ENCODE results near the gene KRTAP12-3.
"Not testable (repeated sequence)": the region's sequence is repeated elsewhere in the genome, so short reads cannot be mapped to it uniquely, and the experiment has no call there.

Gene KRTAP12-3

DNA sequence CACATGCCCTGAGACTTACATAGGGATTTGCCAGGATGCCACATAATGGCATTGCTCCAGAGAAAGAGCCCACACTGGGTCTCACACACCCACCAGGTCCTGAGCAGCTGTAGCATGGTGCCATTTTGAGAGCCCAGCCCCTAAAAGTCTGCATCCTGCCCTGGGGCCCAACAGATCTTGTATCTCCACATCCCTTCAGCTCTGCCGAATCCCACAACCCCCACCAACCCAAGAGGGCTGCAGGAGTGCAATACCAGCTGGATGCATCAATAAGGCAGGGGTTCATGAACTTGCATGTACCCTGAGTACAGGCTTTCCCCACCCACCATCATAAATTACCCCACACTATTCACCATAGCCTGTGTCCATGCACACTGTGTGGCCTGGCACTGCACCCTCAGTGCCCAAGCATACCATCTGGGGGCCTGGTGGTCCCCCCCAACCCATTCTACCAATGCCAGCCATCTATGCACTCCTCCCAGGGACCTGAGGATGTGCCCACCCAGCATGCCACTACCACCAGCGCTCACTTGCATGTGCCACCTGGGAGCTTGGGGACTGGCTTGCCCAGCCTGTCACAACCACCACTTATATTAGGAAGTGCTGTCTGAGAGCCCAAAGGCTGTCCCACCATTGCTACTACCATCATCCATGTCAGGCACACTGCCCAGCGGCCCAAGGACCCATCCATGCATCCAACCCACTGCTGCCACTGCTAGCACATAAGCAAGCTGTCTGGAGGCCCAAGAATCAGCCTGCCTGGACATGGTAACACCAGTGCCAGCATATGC is 13.1 kb downstream of the KRTAP12-3 start:
- DNase-seq: no peak
- in situ Hi-C loops (cut with HindIII; ENCODE audit: low pct_ligation_motif_present, low pct_unique_long_range_greater_than_20kb, low sequenced_read_pairs): no loop called here

DNA sequence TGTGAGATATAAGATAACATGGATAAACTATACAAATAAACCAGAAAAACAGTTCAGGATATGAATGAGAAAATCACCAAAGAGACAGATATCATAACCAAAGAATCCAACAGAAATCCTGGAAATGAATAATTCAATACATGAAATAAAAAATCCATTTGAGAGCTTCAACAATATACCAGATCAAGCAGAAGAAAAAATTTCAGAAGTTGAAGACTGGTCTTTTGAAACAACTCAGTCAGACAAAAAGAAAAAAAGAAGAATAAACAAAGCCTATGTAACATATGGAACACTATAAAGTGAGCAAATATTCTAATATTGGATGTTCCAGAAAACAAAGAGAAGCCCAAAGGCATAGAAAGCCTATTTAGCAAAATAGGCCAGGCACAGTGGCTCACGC is 14.2 kb downstream of the KRTAP12-3 start:
- no peak for DNase-seq
- in situ Hi-C loops (cut with HindIII; ENCODE audit: low pct_ligation_motif_present, low pct_unique_long_range_greater_than_20kb, low sequenced_read_pairs): no loop called here

DNA sequence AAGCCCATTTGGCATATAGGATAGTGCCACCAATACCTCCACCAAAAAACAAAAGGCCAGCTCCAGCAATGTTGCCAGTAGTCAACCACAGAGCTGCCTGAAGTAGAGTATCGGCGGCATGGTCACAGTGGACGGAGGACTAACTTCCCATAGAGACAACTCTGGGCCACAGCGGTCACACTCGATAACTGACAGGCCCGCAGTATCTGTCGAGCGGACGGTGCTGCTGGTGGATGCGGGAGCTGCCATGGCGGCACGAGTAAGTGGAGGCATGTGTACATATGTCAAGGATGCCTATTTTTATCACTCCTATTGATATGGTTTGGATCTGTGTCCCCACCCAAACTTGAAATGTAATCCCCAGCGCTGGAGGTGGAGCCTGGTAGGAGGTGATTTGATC is 20.1 kb downstream of the KRTAP12-3 start:
- DNase-seq: no peak
- in situ Hi-C loops (cut with HindIII; ENCODE audit: low pct_ligation_motif_present, low pct_unique_long_range_greater_than_20kb, low sequenced_read_pairs): no loop called here

DNA sequence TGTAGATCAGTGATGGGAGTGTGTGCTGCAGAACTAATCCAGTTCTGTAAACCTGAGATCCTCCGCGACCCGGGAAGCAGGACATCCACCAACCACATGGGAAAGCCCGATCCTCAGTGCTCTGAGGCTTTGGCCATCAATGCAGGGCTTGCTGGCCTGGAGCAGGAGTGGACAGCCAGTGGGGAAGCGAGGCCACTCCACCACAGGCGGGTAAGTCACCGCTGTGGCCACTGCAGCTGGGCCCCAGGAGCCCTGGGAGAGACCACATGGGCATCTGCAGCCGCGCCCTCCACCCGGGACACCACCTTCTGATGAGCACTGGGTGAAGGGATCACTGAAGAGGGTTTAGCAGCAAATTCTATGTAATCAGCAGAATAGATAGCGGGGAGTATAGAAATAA is 23.4 kb downstream of the KRTAP12-3 start:
- no peak for DNase-seq
- in situ Hi-C loops (cut with HindIII; ENCODE audit: low pct_ligation_motif_present, low pct_unique_long_range_greater_than_20kb, low sequenced_read_pairs): no loop called here

DNA sequence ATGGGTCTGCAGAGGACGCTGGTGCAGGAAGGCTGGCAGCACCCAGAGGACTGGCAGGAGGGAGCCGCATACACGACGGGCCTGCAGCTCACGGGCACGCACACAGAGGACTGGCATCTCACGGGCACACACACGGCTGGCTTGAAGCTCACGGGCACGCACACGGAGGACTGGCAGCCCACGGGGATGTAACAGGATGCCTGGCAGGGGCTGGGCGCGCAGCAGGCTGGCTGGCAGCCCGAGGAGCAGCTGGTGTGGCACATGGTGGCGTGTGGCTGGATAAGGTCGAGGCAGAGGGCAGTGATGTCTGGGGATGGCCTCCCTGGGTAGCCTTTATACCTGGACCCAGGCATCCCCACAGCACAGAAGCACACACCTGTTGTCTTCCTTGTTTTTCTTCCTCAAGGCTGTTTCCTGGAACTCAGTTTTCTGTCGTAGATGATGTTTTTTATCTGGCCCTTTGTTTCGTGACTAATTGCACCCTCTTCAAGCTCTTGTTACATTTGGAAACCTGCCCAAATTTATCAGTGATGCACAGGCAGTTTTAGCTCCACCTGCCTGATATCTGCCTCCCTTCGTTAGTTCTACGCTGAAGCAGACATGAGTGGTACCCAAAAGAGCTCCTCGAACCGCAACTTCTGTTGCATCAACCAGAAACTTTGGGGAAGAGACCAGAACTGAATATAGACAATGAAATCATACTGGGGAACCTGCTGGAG is 24.3 kb downstream of the KRTAP12-3 start, which contains the start of gene KRTAP12-1:
Gene KRTAP12-1 (minus strand): TSS at position 303 of the 719 bp plus-strand sequence. CDS start 40 bp downstream, at position 263.
- in situ Hi-C loops (cut with HindIII; ENCODE audit: low pct_ligation_motif_present, low pct_unique_long_range_greater_than_20kb, low sequenced_read_pairs): no loop called here
- no peak for DNase-seq

DNA sequence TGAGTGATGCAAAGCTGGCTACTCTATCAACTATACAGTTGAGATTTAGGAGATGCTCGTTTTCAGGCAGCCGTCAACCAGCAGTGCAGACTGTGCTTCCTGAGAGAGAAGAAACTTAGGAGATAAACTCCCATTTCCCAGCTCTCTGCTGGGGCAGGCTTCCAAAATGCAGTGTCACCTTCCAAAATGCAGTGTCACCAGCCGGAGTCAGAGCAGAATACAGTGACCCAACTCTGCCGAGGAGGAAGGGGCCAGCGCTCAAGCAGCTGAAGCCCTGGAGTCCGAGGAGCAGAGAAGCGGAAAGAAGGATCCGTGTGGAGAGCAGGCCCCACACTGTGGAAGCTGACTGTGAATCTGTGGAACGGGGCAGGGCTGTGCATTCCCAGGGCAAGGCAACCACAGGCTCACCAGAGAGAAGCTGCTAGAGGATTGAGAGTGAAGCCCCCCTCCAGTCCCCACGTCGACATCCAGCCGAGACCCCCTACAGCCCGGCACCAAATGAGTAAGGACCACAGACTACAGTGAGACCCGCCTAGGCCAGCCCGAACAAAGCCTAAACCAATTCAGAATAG is 24.9 kb downstream of the KRTAP12-3 start:
- in situ Hi-C loops (cut with HindIII; ENCODE audit: low pct_ligation_motif_present, low pct_unique_long_range_greater_than_20kb, low sequenced_read_pairs): no loop called here
- DNase-seq: no peak

DNA sequence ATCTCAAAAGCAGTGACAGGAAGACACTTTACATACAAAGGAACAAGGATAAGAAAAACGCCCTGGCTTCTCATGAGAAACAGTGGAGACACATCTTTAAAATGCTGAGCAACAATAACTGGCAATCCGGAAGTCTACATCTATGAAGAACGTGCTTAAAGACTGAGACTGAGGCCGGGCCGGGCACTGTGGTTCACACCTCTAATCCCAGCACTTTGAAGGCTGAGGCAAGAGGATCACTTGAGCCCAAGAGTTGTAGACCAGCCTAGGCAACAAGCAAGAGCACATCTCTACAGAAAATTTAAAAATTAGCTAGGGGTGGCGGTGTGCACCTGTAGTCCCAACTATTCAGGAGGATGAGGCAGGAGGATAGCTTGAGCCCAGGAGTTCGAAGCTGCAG is 26.3 kb downstream of the KRTAP12-3 start:
- no peak for DNase-seq
- in situ Hi-C loops (cut with HindIII; ENCODE audit: low pct_ligation_motif_present, low pct_unique_long_range_greater_than_20kb, low sequenced_read_pairs): no loop called here

DNA sequence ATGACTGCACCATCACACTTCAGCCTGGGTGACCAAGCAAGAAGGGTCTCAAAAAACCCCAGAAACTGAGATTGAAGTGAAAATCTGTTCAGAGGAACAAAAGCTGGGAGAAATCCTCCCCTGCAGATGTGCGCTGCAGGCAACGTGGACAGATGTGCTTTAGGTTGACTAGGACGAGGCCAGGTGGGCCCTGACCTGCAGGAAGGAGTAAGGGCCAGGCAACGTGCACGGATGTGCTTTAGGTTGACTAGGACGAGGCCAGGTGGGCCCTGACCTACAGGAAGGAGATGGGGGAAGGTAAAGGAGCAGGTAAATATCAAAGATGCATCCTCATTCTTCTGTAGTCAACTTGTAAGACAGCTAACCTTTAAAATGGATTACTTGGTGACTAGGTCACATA is 26.8 kb downstream of the KRTAP12-3 start:
- in situ Hi-C loops (cut with HindIII; ENCODE audit: low pct_ligation_motif_present, low pct_unique_long_range_greater_than_20kb, low sequenced_read_pairs): no loop called here
- no peak for DNase-seq

DNA sequence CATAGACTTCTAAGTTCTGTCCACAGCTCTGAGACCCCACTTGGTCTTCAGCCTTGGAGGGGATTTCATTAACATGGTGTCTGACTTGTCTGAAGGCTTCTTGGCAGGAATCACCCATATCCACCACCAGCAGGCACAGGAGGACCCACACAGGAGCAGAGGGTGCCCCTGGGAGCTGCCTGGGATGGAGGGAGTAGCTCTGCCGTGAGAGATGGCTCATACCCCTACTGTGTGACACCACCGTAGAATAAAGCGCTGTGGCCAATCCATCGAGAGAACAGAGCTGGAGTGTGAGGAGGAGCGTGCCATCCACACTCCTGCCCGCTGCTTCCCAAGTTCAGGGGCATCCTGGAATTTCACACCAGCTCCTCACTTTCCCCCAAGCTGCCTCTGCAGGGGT is 27.3 kb downstream of the KRTAP12-3 start:
- DNase-seq; in situ Hi-C loops (cut with HindIII; ENCODE audit: low pct_ligation_motif_present, low pct_unique_long_range_greater_than_20kb, low sequenced_read_pairs): not testable (repeated sequence)

DNA sequence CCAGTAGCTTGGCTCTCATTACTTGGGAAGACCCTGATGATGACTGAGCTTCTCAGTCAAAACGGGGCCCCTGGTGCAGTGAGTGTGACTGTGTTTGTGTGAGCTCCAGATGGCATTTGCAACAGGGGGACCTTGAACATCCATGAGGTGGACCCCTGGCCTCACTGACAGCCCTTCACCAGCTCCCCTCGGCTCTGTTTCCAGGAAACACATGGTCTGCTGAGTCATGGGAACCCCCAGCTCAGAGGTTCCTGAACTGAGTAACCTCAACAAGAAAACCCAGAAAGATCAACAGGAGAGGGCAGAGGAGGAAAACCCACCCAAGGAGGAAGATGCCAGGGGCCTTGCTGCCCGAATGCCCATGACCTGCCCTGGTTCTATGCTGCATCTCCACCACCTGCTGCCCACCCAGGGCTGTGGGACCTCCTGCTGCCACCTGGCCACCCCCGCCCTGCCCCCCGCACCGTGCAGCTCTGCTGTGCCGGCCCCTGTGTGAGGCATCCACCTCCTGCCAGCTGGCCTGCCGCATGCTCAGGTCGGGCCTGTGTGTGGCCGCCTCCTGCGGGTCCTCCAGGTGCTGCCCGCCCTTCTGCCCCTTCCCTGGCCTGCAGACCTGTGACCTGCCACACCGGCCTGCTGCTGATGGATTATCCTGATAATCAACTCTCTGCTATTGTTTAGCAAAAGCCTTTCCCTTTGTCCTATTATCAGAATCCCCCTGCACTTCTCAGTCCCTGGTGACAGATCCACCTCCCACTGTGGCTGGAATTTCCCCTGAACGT is 28.5 kb downstream of the KRTAP12-3 start:
- in situ Hi-C loops (cut with HindIII; ENCODE audit: low pct_ligation_motif_present, low pct_unique_long_range_greater_than_20kb, low sequenced_read_pairs): no loop called here
- DNase-seq: no peak

DNA sequence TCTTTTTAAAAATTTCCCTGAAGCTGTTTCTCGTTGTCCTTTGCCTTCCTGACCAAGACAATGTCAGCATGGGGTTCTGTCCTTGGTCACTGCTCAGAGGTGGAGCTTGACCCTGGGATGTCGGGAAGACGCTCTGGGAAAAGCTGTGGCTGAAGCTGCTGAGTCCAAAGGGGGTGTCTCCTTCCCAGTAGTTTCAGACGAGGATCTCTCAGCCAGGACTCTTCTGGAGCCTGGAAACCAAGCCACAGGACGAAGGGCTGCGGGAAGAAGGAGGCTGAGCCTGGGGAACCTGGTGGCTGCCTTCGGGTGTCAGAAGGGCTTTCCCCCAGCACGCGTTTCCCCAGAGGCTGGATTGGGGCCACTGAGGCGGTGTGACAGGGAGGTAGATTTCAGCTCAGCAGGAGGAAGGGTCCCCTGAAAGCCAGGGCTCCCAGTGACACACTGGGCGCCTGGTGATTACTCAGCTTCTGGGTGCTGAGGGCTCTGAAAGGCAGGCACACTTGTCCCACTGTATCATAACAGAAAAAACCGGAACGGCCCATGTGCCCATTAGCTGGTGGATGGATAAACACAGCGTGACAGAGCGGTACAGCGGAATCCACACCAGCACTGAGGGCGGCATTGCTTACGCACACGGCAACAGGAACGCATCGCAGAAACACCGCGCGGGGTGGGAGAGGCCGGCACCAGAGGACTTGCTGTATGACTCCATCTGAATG is 29.3 kb downstream of the KRTAP12-3 start:
- no peak for DNase-seq
- in situ Hi-C loops (cut with HindIII; ENCODE audit: low pct_ligation_motif_present, low pct_unique_long_range_greater_than_20kb, low sequenced_read_pairs): no loop called here

DNA sequence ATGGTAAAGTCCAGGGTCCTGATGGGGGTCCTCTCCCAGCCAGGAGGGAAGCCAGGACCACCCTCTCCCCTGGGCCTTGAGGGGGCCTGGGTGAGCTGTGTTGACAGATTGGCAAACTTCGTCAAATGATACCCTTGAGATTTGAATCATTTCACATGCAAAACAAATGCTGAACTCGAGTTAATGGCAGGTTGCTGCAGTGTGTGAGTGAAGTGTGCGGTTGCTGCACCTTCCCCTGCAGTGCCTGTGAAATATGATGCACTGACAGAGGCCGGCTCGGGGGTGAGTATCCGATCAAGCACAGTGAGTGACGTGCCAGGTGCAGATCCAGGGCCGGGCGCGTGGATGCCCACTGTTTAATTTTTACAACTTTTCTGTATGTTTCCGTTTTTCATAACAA is 29.9 kb downstream of the KRTAP12-3 start:
- in situ Hi-C loops (cut with HindIII; ENCODE audit: low pct_ligation_motif_present, low pct_unique_long_range_greater_than_20kb, low sequenced_read_pairs): no loop called here
- no peak for DNase-seq

DNA sequence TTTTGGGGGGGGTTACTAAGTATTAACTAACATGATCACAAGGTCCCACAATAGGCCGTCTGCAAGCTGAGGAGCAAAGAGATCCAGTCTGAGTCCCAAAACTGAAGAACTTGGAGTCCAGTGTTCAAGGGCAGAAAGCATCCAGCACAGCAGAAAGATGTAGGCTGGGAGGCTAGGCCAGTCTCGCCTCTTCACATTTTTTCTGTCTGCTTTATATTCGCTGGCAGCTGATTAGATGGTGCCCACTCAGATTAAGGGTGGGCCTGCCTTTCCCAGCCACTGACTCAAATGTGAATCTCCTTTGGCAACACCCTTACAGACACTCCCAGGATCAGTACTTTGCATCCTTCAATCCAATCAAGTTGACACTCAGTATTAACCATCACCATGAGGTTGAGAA is 32.0 kb downstream of the KRTAP12-3 start:
- DNase-seq; in situ Hi-C loops (cut with HindIII; ENCODE audit: low pct_ligation_motif_present, low pct_unique_long_range_greater_than_20kb, low sequenced_read_pairs): not testable (repeated sequence)

DNA sequence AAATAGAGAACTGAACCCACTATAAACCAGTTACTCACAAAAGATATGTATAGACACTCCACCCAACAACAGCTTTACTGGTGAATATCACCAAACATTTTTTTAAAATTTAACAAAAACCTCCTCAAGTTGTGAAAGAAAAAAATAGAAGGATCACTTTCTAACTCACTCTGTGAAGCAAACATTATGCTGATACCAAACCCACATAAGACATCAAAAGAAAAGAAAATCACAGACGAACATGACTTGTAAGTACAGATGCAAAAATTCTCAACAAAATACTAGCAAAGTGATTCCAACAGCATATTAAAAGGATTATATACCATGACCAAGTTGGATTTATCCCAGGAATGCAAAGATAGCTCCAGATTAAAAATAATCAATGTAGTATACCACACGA is 34.0 kb downstream of the KRTAP12-3 start:
- DNase-seq: no peak
- in situ Hi-C loops (cut with HindIII; ENCODE audit: low pct_ligation_motif_present, low pct_unique_long_range_greater_than_20kb, low sequenced_read_pairs): no loop called here

DNA sequence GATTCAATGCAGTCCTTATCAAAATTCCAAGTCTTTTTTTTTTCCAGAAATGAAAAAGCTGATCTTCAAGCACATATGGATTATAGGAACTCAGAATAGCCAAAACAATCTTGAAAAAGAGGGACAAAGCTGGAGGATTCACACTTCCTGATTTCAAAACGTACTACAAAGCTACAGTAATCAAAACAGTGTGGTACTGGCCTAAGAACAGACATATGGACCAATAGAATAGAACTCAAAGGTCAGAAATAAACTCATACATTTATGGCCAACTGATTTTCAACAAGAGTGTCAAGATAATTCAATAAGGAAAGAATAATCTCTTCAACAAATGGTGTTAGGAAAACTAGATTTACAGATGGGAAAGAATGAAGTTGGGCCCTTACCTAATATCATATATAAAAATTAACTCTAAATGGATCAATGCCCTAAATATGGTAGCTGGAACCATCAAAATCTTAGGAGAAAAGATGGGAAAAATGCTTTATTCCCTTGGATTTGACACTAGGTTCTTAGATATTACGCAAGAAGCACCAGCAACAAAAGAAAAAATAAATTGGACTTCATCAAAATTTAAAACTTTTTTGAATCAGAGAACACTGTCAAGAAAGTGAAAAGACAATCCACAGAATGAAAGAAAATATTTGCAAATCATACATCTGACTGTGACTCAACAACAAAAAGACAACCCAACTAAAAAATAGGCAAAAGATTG is 35.2 kb downstream of the KRTAP12-3 start:
- DNase-seq: no peak
- in situ Hi-C loops (cut with HindIII; ENCODE audit: low pct_ligation_motif_present, low pct_unique_long_range_greater_than_20kb, low sequenced_read_pairs): no loop called here

DNA sequence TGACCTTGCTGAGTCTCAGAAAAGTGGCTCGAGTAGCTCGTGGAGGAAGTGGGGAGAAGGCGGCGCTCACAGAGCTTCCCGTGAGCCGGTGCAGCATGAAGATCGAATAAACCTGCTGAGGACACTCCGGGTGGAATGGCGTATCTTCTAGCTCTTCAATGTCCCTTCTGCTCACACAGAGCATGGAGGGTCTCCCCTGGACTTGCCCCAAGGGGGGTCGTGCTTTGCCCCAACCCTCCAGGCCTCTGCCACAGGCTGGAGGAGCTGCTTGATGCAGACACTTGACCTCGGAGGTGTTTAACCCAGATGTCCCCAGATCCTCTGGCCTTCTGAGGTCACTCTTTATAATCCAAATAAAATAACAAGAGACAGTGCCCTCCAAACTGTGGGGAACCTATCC is 37.0 kb downstream of the KRTAP12-3 start:
- in situ Hi-C loops (cut with HindIII; ENCODE audit: low pct_ligation_motif_present, low pct_unique_long_range_greater_than_20kb, low sequenced_read_pairs): no loop called here

DNA sequence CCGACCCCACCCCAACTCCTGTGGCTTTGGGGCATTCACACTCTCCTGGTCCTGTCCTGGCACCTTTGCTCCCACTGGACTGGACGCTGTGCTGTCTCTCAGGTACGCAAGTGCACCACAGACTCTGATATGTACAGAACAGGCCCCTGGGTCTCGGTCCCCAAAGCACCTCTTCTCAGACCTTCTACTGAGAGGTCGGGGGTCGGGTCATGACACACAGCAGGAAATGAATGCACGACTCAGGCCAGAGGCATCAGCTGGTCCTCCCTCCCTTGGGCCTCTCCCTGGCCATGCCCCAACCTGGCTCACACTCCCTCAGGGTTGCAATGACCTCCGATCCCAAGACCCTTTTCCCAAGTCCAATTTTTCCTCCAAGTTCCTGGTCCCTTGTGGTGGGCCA is 37.5 kb downstream of the KRTAP12-3 start:
- in situ Hi-C loops (cut with HindIII; ENCODE audit: low pct_ligation_motif_present, low pct_unique_long_range_greater_than_20kb, low sequenced_read_pairs): no loop called here
- DNase-seq: no peak

More for the DNA sequence above, 37.0 kb downstream of the KRTAP12-3 start:
- no peak for DNase-seq

DNA sequence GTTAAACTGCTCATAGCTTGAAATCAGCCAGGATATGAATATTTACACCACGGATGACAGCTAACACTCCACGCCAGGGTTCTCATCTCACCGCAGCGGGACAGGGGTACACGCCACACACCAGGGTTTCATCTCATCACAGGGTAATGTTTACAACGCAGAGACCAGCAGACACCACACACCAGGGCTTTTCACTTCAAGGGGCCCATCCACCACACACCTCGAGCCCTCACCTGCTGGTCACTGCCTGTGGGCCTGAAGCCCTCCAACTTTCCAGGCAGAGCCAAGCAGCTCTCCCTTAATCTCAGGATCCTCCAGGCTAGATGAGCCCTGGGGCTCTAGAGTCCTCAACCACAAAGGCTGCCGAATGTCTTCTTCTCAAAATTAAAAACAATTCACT is 37.9 kb downstream of the KRTAP12-3 start:
- in situ Hi-C loops (cut with HindIII; ENCODE audit: low pct_ligation_motif_present, low pct_unique_long_range_greater_than_20kb, low sequenced_read_pairs): no loop called here

More for the DNA sequence above, 37.9 kb downstream of the KRTAP12-3 start:
- no peak for DNase-seq
